SK-N-SH treated with all-trans-retinoic acid at 6 μM for 48 hours (cell line): Measurements from ENCODE around the gene WDR19.

Source experiments
- ARNTL ChIP-seq: fragments of 450-650 bp; formaldehyde crosslinking; IDR thresholded peaks from 2 replicates; pipeline ENCODE4 v1.5.0; 2020; ENCODE audit warnings: low read depth, mild to moderate bottlenecking, moderate library complexity, borderline replicate concordance
- GLIS3 ChIP-seq: fragments of 250-450 bp; sonication (Bioruptor Pico); IDR thresholded peaks from 2 replicates; pipeline ENCODE4 v1.5.0; 2020; ENCODE audit warnings: mild to moderate bottlenecking, moderate library complexity
- RARB ChIP-seq: fragments of 250-450 bp; sonication (Bioruptor Pico); IDR thresholded peaks from 2 replicates; pipeline ENCODE4 v1.8.0; 2021; ENCODE audit warnings: mild to moderate bottlenecking, moderate library complexity
- TOX ChIP-seq: fragments of 250-450 bp; sonication (Bioruptor Pico); IDR thresholded peaks from 2 replicates; pipeline ENCODE4 v1.8.0; 2021; ENCODE audit warnings: mild to moderate bottlenecking, moderate library complexity, borderline replicate concordance
- ZFP3 ChIP-seq: fragments of 250-450 bp; sonication (Bioruptor Pico); IDR thresholded peaks from 2 replicates; pipeline ENCODE4 v1.5.0; 2020; ENCODE audit warnings: mild to moderate bottlenecking, moderate library complexity
- ZNF70 ChIP-seq: fragments of 450-650 bp; formaldehyde crosslinking; IDR thresholded peaks from 2 replicates; pipeline ENCODE4 v1.5.0; 2020; ENCODE audit warnings: mild to moderate bottlenecking, moderate library complexity
- TF ChIP-seq, protein P1 (sequence below): fragments of 250-450 bp; sonication (Bioruptor Pico); IDR thresholded peaks from 2 replicates; pipeline ENCODE4 v1.8.0; 2020; ENCODE audit warnings: mild to moderate bottlenecking, moderate library complexity, borderline replicate concordance

DNA sequence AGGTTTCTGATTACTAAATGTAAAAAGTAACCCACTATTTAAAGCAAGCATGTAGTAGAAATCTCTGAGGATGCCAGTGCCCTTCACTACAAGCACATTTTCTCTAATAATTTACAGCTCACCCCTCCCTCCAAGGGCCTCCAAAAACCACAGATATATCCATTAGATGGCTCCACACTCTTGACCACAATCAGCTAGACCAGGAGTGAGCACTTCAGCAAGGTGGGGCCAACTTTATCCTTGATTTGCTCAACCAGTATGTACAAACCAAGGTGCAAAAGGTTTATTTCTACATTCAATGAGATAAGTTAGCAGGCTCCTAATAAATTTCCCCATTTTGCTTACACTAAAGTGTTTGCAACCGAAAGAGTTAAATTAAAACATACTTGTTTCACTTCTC, 148.0 kb downstream of the WDR19 start:
- TF ChIP-seq, protein P1, sequence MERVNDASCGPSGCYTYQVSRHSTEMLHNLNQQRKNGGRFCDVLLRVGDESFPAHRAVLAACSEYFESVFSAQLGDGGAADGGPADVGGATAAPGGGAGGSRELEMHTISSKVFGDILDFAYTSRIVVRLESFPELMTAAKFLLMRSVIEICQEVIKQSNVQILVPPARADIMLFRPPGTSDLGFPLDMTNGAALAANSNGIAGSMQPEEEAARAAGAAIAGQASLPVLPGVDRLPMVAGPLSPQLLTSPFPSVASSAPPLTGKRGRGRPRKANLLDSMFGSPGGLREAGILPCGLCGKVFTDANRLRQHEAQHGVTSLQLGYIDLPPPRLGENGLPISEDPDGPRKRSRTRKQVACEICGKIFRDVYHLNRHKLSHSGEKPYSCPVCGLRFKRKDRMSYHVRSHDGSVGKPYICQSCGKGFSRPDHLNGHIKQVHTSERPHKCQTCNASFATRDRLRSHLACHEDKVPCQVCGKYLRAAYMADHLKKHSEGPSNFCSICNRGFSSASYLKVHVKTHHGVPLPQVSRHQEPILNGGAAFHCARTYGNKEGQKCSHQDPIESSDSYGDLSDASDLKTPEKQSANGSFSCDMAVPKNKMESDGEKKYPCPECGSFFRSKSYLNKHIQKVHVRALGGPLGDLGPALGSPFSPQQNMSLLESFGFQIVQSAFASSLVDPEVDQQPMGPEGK (CRISPR knock-in tag) = no peak
- no peak for TF ChIP-seq TOX
- no peak for TF ChIP-seq GLIS3 (CRISPR knock-in tag)
- no peak for TF ChIP-seq ARNTL (CRISPR knock-in tag)
- TF ChIP-seq RARB (CRISPR knock-in tag) = no peak
- TF ChIP-seq ZFP3 (CRISPR knock-in tag) = no peak
- TF ChIP-seq ZNF70 (CRISPR knock-in tag) = no peak
